GM23248 (cell line): ENCODE measurements around the gene PTPRN2.

Experiments
- EZH2 ChIP-seq: fragments of 200-600 bp; sonication (generic); IDR thresholded peaks from 2 replicates; pipeline ENCODE4 v1.6.1; 2018; ENCODE audit warnings: antibody characterized with exemption, mild to moderate bottlenecking; ENCODE audit not compliant: insufficient read depth, poor library complexity, severe bottlenecking
- EZH2phosphoT487 ChIP-seq: fragments of 200-600 bp; sonication (generic); IDR thresholded peaks from 2 replicates; pipeline ENCODE4 v1.6.1; 2018; ENCODE audit warnings: antibody characterized with exemption, moderate library complexity, mild to moderate bottlenecking, low read depth; ENCODE audit not compliant: insufficient read depth

DNA sequence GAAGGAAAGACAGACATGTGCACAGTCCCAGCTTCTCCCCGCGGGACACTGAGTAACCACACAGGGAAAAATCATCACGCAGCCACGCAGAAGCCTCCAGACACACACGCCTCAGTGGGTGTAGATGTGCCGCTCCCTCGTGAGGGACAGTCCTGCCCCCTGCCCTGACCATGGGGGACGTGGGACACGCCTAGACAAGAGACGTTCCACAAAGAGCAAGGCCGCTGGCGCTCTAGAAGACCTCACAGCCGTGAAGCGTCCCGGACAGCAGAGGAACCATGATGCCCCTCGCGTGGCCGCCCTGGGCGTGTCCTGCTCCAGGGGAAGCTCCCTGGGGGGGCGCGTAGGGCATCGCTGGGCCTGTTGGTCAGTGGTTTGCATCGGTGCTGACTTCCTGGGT lies 1040.0 kb downstream of the PTPRN2 start:
- TF ChIP-seq EZH2 (no peak), EZH2phosphoT487 (no peak)
